ENCODE data around the gene TBXAS1.

Gene TBXAS1

DNA sequence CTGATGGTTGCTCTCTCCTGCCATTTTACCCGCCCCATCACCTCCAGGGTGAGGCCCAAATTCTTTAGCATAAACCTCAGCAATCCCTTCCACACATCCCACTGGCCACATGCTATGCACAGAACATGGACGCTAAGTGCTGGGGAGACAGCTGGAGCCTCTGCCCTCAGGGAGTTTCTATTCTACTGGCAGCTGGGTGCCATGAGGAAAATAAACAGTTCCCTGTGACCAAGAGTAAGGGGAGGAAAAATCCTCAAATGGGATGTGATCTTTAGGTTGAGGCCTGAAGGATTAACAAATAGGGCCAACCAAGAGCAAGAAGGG, 232.5 kb downstream of the TBXAS1 start:
- peak overlapping the region; percentile 67; the same call in 1 of the 2 replicates for H3K4me3 ChIP-seq (ENCODE audit: low read depth, low read length)
- TF ChIP-seq, protein P1, sequence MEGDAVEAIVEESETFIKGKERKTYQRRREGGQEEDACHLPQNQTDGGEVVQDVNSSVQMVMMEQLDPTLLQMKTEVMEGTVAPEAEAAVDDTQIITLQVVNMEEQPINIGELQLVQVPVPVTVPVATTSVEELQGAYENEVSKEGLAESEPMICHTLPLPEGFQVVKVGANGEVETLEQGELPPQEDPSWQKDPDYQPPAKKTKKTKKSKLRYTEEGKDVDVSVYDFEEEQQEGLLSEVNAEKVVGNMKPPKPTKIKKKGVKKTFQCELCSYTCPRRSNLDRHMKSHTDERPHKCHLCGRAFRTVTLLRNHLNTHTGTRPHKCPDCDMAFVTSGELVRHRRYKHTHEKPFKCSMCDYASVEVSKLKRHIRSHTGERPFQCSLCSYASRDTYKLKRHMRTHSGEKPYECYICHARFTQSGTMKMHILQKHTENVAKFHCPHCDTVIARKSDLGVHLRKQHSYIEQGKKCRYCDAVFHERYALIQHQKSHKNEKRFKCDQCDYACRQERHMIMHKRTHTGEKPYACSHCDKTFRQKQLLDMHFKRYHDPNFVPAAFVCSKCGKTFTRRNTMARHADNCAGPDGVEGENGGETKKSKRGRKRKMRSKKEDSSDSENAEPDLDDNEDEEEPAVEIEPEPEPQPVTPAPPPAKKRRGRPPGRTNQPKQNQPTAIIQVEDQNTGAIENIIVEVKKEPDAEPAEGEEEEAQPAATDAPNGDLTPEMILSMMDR (IDR thresholded peaks at IDR 0.05; ENCODE audit: low read depth, low read length), result no peak

DNA sequence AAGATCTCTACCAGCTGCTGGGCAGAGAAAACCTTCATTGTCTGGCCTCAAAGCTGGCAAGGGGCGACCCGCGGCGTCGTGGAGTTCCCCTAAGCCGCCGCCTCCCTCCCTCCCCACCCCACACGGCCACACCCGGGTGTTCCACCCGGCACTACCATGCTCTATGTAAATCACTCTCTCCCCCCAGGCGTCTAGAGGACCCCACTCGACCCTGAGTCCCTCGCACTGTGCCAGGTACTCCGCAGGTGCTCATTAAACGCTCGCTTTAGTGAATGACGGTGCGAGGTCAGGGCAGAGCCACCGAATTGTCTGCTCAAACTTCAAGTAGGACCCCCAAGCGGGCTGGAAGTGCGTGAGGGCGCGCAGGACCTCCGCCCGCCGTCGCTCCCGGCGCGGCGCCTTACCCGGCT, 233.1 kb downstream of the TBXAS1 start:
- peak overlapping the region; percentile 67 for H3K4me3 ChIP-seq (ENCODE audit: low read depth, low read length)
- TF ChIP-seq, protein P1 (IDR thresholded peaks at IDR 0.05; ENCODE audit: low read depth, low read length), result no peak

DNA sequence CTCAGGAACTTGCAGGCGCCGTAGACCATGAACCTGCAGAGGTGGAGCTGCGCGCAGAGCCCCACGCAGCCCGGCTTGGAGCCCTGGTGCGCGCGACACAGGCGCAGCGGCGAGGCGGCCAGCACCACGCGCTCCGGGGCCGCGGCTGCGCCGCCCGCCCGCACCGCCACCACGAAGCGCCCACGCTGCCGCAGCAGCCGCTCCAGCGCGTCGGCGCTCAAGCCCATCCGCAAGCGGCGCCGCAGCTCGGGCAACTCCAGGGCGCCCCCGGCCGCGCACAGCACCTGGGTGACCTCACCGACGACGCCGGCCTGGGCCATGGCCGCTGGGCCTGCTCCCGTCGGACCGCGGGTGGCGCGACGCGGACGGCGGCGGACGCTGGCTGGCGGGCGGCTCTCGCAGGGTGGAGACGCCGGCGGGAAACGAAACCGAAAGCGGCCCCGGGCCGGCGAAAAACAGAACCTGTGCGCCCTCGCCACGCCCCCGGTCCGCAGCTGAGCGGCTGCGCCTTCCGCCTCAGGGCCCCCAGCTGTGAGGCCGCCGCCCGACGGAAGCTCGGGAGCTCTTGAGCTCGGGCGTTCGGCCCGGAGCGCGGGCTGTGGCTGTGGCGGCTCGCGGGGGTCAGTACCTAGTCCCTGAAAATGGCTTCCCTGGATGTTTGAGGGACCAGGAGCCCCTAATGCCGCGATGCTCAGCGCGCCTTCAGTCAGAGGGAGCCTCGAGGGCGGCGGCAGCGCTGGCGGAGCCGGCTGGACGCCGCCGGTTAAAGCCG, 233.7 kb downstream of the TBXAS1 start, which contains the start of gene PARP12:
Gene PARP12, minus strand, starts transcription at position 424 of the 772 bp plus-strand sequence. Its CDS starts 104 bp downstream, at position 320.
- TF ChIP-seq, protein P1 (IDR thresholded peaks at IDR 0.05; ENCODE audit: low read depth, low read length), result no peak
- peak within 1 kb of the TSS; percentile 67 for H3K4me3 ChIP-seq (ENCODE audit: low read depth, low read length)

DNA sequence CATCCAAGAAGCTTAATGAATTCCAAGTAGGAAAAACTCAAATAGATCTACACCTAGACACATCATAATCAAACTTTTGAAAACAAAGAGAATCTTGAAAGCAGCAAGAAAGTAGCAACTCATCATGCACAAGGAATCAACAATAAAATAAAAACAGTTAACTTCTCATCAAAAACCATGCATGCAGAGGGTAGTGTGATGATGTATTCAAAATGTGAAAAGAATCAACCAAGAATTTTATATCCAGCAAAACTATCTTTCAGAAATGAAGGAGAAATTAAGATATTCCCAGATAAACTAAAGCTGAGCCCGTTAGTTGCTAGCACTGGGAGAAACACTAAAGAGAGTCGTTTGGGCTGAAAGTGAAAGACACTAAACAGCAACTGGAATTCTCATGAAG, 238.0 kb downstream of the TBXAS1 start:
- TF ChIP-seq, protein P1 (IDR thresholded peaks at IDR 0.05; ENCODE audit: low read depth, low read length), result no peak

DNA sequence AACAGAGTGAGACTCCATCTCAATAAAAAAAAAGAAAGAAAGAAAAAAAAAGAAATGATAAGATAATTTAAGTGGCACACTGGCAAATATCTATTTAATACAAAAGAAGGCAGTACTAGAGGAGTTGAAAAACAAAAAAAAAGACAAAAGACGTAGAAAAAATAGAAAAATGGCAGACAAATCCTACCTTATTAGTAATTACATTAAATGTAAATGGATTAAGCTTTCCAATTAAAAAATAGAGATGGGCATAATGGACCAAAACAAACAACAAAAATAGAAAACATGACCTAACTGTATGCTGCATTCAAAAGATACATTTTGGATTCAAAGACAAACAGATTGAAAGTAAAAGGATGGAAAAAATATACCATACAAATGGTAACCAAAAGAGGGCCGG, 239.0 kb downstream of the TBXAS1 start:
- H3K4me3 ChIP-seq (ENCODE audit: low read depth, low read length), result no peak overlapping the region
- TF ChIP-seq, protein P1 (IDR thresholded peaks at IDR 0.05; ENCODE audit: low read depth, low read length), result no peak

More for the DNA sequence above, 238.0 kb downstream of the TBXAS1 start:
- no peak overlapping the region for H3K4me3 ChIP-seq (ENCODE audit: low read depth, low read length)

DNA sequence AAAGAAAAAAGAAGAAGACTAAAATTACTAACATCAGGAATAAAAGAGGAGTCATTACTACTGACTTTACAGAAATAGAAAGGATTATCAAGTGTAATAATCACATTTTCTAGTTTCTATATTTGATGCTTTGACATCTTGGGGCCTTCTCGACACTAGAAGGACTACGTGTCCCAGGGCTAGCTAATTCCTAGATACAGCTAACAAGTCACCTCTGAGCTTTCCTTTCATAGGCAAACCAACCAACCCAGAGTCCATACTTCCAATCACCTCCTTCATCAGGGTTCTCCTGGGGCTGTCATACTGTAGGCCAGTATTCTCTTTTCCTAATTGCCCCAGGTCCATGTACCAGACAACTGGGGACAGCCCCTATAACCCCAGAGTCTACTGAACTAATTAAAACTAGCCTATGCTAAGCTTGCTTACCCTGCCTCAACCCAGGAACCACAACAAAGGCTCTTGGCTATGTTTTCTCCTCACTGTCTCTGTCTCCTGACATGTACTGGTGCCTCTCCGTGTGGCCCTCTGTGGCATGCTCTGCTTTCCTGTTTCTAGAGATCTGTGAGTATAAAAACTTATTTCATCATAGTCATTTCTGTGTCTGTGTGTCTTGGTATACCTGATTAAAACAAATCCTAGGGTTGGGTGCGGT, 240.4 kb downstream of the TBXAS1 start:
- TF ChIP-seq, protein P1 (IDR thresholded peaks at IDR 0.05; ENCODE audit: low read depth, low read length), result no peak
- no peak overlapping the region for H3K4me3 ChIP-seq (ENCODE audit: low read depth, low read length)

Measured in WI38 (cell line).